WTC11 (cell line): Measurements from ENCODE around the gene MRC2. TPM values are rescaled to one million over a fixed set of nuclear protein-coding genes. Genes with fewer than 3 reads are reported as not detected.
A peak's percentile ranks its signal among the peaks of the same experiment; 100 is the strongest.

Experiments
- ATAC-seq: fragments of 200-7000 bp; cut with Tn5 transposase; 2 replicates; pipeline ENCODE4 v1.10.0; 2021; ENCODE audit warnings: mild to moderate bottlenecking, moderate library complexity
- CTCF ChIA-PET: fragments of 300-600 bp; sonication (Branson Sonifier 250); formaldehyde crosslinking; loops from one replicate; lab custom pipeline; 2021; ENCODE audit warnings: antibody characterized with exemption; lab: Charles Lee
- POLR2A ChIA-PET: fragments of 350-600 bp; sonication (Branson Sonifier 250); formaldehyde crosslinking; loops from one replicate; lab custom pipeline; 2021; ENCODE audit warnings: antibody characterized with exemption; lab: Charles Lee
- DNase-seq: peaks from one replicate; pipeline ENCODE4 v3.0.0; 2021; ENCODE audit warnings: low spot score
- H3K27ac Mint-ChIP-seq: 2 replicates; pipeline ENCODE4 v1.8.0; 2021; ENCODE audit warnings: mixed read lengths
- H3K27me3 Mint-ChIP-seq: 2 replicates; pipeline ENCODE4 v1.8.0; 2021; ENCODE audit warnings: low read depth, mild to moderate bottlenecking, moderate library complexity, mixed read lengths
- H3K36me3 Mint-ChIP-seq: 2 replicates; pipeline ENCODE4 v1.8.0; 2021; ENCODE audit warnings: mixed read lengths
- H3K4me1 Mint-ChIP-seq: 2 replicates; pipeline ENCODE4 v1.8.0; 2022; ENCODE audit warnings: mixed read lengths
- H3K4me3 Mint-ChIP-seq: 2 replicates; pipeline ENCODE4 v1.8.0; 2021; ENCODE audit warnings: mild to moderate bottlenecking, moderate library complexity, mixed read lengths
- H3K9me3 Mint-ChIP-seq: 2 replicates; pipeline ENCODE4 v1.8.0; 2021; ENCODE audit warnings: mixed read lengths
- ATF1 ChIP-seq: sonication (generic); formaldehyde crosslinking; IDR thresholded peaks from 2 replicates; pipeline ENCODE4 v1.8.1; 2023; ENCODE audit warnings: mild to moderate bottlenecking, moderate library complexity, missing genetic modification reagents
- ATF3 ChIP-seq: sonication (generic); formaldehyde crosslinking; conservative IDR thresholded peaks from 2 replicates; pipeline ENCODE4 v1.8.1; 2022; ENCODE audit warnings: mild to moderate bottlenecking, missing genetic modification reagents
- CDX4 ChIP-seq: fragments of 250-450 bp; sonication (Bioruptor Pico); IDR thresholded peaks from 2 replicates; pipeline ENCODE4 v1.9.0; 2021; ENCODE audit warnings: moderate library complexity, mild to moderate bottlenecking, inconsistent platforms, borderline replicate concordance
- E2F1 ChIP-seq: sonication (generic); formaldehyde crosslinking; IDR thresholded peaks from 2 replicates; pipeline ENCODE4 v1.8.0; 2022; ENCODE audit warnings: mild to moderate bottlenecking, missing genetic modification reagents
- E2F5 ChIP-seq: sonication (generic); formaldehyde crosslinking; IDR thresholded peaks from 2 replicates; pipeline ENCODE4 v1.8.1; 2022; ENCODE audit warnings: mild to moderate bottlenecking, moderate library complexity, missing genetic modification reagents
- EMX1 ChIP-seq: fragments of 250-450 bp; sonication (Bioruptor Pico); IDR thresholded peaks from 2 replicates; pipeline ENCODE4 v1.8.0; 2021; ENCODE audit warnings: mild to moderate bottlenecking
- ESRRA ChIP-seq: sonication (generic); formaldehyde crosslinking; IDR thresholded peaks from 2 replicates; pipeline ENCODE4 v1.8.1; 2022; ENCODE audit warnings: mild to moderate bottlenecking, missing genetic modification reagents, borderline replicate concordance
- GABPB1 ChIP-seq: sonication (generic); formaldehyde crosslinking; IDR thresholded peaks from 2 replicates; pipeline ENCODE4 v1.8.1; 2023; ENCODE audit warnings: mild to moderate bottlenecking, missing genetic modification reagents
- HMGA2 ChIP-seq: fragments of 250-450 bp; sonication (Bioruptor Pico); IDR thresholded peaks from 2 replicates; pipeline ENCODE4 v1.4.0; 2021; ENCODE audit warnings: mild to moderate bottlenecking, moderate library complexity
- KAT7 ChIP-seq: sonication (generic); formaldehyde crosslinking; IDR thresholded peaks from 2 replicates; pipeline ENCODE4 v1.8.1; 2023; ENCODE audit warnings: missing genetic modification reagents, mild to moderate bottlenecking, borderline replicate concordance
- MAX ChIP-seq: sonication (generic); formaldehyde crosslinking; IDR thresholded peaks from 2 replicates; pipeline ENCODE4 v1.8.0; 2022; ENCODE audit warnings: mild to moderate bottlenecking, missing genetic modification reagents
- MYBL2 ChIP-seq: sonication (generic); formaldehyde crosslinking; IDR thresholded peaks from 2 replicates; pipeline ENCODE4 v1.8.1; 2023; ENCODE audit warnings: mild to moderate bottlenecking, moderate library complexity, missing genetic modification reagents
- NFE2L1 ChIP-seq: sonication (generic); formaldehyde crosslinking; IDR thresholded peaks from 2 replicates; pipeline ENCODE4 v1.8.1; 2023; ENCODE audit warnings: missing genetic modification reagents
- NR3C1 ChIP-seq: sonication (generic); formaldehyde crosslinking; conservative IDR thresholded peaks from 2 replicates; pipeline ENCODE4 v1.8.1; 2023; ENCODE audit warnings: low read depth, mild to moderate bottlenecking, missing genetic modification reagents
- PREB ChIP-seq: sonication (generic); formaldehyde crosslinking; IDR thresholded peaks from 2 replicates; pipeline ENCODE4 v1.8.1; 2022; ENCODE audit warnings: mild to moderate bottlenecking, missing genetic modification reagents, moderate library complexity, borderline replicate concordance
- RORB ChIP-seq: fragments of 250-450 bp; sonication (Bioruptor Pico); IDR thresholded peaks from 2 replicates; pipeline ENCODE4 v1.9.0; 2021; ENCODE audit warnings: mild to moderate bottlenecking
- USF2 ChIP-seq: sonication (generic); formaldehyde crosslinking; IDR thresholded peaks from 2 replicates; pipeline ENCODE4 v1.8.1; 2023; ENCODE audit warnings: mild to moderate bottlenecking, missing genetic modification reagents, moderate library complexity
- ZMAT4 ChIP-seq: fragments of 250-450 bp; sonication (Bioruptor Pico); IDR thresholded peaks from 2 replicates; pipeline ENCODE4 v1.9.0; 2021; ENCODE audit warnings: mild to moderate bottlenecking
- ZNF138 ChIP-seq: sonication (generic); formaldehyde crosslinking; conservative IDR thresholded peaks from 2 replicates; pipeline ENCODE4 v1.8.1; 2022; ENCODE audit warnings: mild to moderate bottlenecking, moderate library complexity, missing genetic modification reagents
- ZNF263 ChIP-seq: sonication (generic); formaldehyde crosslinking; IDR thresholded peaks from 2 replicates; pipeline ENCODE4 v1.8.1; 2022; ENCODE audit warnings: low read depth, mild to moderate bottlenecking, moderate library complexity, missing genetic modification reagents
- ZNF317 ChIP-seq: sonication (generic); formaldehyde crosslinking; IDR thresholded peaks from 2 replicates; pipeline ENCODE4 v1.8.1; 2023; ENCODE audit warnings: low read depth, mild to moderate bottlenecking, moderate library complexity, missing genetic modification reagents, borderline replicate concordance
- ZNF396 ChIP-seq: fragments of 250-450 bp; sonication (Bioruptor Pico); IDR thresholded peaks from 2 replicates; pipeline ENCODE4 v1.8.0; 2021; ENCODE audit warnings: mild to moderate bottlenecking, moderate library complexity, borderline replicate concordance
- ZNF423 ChIP-seq: fragments of 250-450 bp; sonication (Bioruptor Pico); IDR thresholded peaks from 2 replicates; pipeline ENCODE4 v2.1.2; 2022; ENCODE audit warnings: mild to moderate bottlenecking, moderate library complexity
- total RNA-seq: library from RNA; stranded (reverse); gene quantifications from 3 replicates; pipeline ENCODE4 v1.2.3, GENCODE V29; 2021

MRC2 gene
- total RNA-seq, 1 experiment from 2014 or later = 35.3 TPM

GRCh38 chr17:62628831-62629555 lies 1.5 kb downstream of the MRC2 start:
- CTCF ChIA-PET = interaction anchor here (0.6 to 1.1 kb wide), 4 partner anchors 9 to 76 kb away, joined by 3 to 4 read pairs (median 4); no protein-coding TSS in a partner anchor
- 0 out of 2 replicates have a peak, but pooled peaks cover 3% of the 10 kb centered on the region for H3K36me3 Mint-ChIP-seq
- no peak for DNase-seq
- ATAC-seq = peak; percentile 25
- TF ChIP-seq ZNF138 (CRISPR knock-in tag) (0 out of 2 replicates have a peak, but pooled peaks have one; percentile 54), NR3C1 (CRISPR knock-in tag) (0 out of 2 replicates have a peak, but pooled peaks have one; percentile 84), ZNF396 (CRISPR knock-in tag) (no peak), ZNF423 (CRISPR knock-in tag) (peak; percentile 11; the same call in 1 of the 2 replicates)
- TF ChIP-seq, all 79 proteins: peak for 3
- H3K9me3 Mint-ChIP-seq = no peaks in the 10 kb centered on the region
- H3K4me3 Mint-ChIP-seq = peak overlapping the region; percentile 89
- peaks cover 51% of the 10 kb centered on the region for H3K4me1 Mint-ChIP-seq
- no peak overlapping the region for H3K27ac Mint-ChIP-seq
- H3K27me3 Mint-ChIP-seq = peaks cover 7% of the 10 kb centered on the region; the same call in 1 of the 2 replicates
- POLR2A ChIA-PET = no interaction called here

GRCh38 chr17:62629556-62630364 lies 2.3 kb downstream of the MRC2 start:
- Mint-ChIP-seq H3K4me1 (peaks cover 51% of the 10 kb centered on the region), H3K27ac (no peak overlapping the region), H3K27me3 (peaks cover 7% of the 10 kb centered on the region; the same call in 1 of the 2 replicates), H3K36me3 (no peaks in the 10 kb centered on the region), H3K4me3 (peak overlapping the region; percentile 89), H3K9me3 (no peaks in the 10 kb centered on the region)
- ChIA-PET CTCF (interaction anchor here (1.0 to 1.1 kb wide), 2 partner anchors 8 to 13 kb away, joined by 4 read pairs; no protein-coding TSS in a partner anchor), POLR2A (no interaction called here)
- no peak for TF ChIP-seq ZMAT4
- TF ChIP-seq USF2 (CRISPR knock-in tag) = no peak
- no peak for TF ChIP-seq ATF3 (CRISPR knock-in tag)
- no peak for TF ChIP-seq EMX1 (CRISPR knock-in tag)
- no peak for TF ChIP-seq E2F1 (CRISPR knock-in tag)
- no peak for TF ChIP-seq ZNF317 (CRISPR knock-in tag)
- no peak for TF ChIP-seq HMGA2 (CRISPR knock-in tag)
- TF ChIP-seq RORB = no peak
- TF ChIP-seq KAT7 = no peak
- TF ChIP-seq MAX = no peak
- peak; percentile 3 for ATAC-seq
- no peak for DNase-seq

GRCh38 chr17:62630365-62631085 lies 3.1 kb downstream of the MRC2 start:
- Mint-ChIP-seq H3K4me3 (no peak overlapping the region), H3K27ac (no peak overlapping the region), H3K36me3 (no peaks in the 10 kb centered on the region), H3K9me3 (no peaks in the 10 kb centered on the region), H3K27me3 (peaks cover 5% of the 10 kb centered on the region; the same call in 1 of the 2 replicates), H3K4me1 (peaks cover 50% of the 10 kb centered on the region)
- ATAC-seq (no peak), DNase-seq (no peak)
- CTCF ChIA-PET = no interaction called here
- POLR2A ChIA-PET = no interaction called here
- TF ChIP-seq NFE2L1 (CRISPR knock-in tag) = no peak
- TF ChIP-seq CDX4 (CRISPR knock-in tag) = no peak
- TF ChIP-seq GABPB1 (CRISPR knock-in tag) = no peak
- TF ChIP-seq ESRRA = no peak
- no peak for TF ChIP-seq MYBL2 (CRISPR knock-in tag)
- no peak for TF ChIP-seq ZNF263
- TF ChIP-seq PREB (CRISPR knock-in tag) = no peak
- no peak for TF ChIP-seq ATF1 (CRISPR knock-in tag)
- TF ChIP-seq E2F5 (CRISPR knock-in tag) = no peak
- no peak for TF ChIP-seq KAT7
